ENCODE results near the gene DOK5. TPM values are rescaled to one million over a fixed set of nuclear protein-coding genes. Genes with fewer than 3 reads are reported as not detected.

The DOK5 gene
- total RNA-seq, 2 donors from 2014 or later = 0.14 to 1.2 TPM

- H3K36me3 ChIP-seq = no peaks in the 10 kb centered on the region
- no peaks in the 10 kb centered on the region for H3K27me3 ChIP-seq (replicated peaks; ENCODE audit: insufficient read depth)
- intact Hi-C loops (cut with DNase I) = no loop called here
- TF ChIP-seq CTCF (IDR thresholded peaks at IDR 0.05) = no peak
- no peak for TF ChIP-seq POLR2AphosphoS5 (IDR thresholded peaks at IDR 0.05)
- TF ChIP-seq POLR2A (IDR thresholded peaks at IDR 0.05) = no peak
- 68% methylated on average over 4 of the region's 4 CpGs for WGBS
- no peaks in the 10 kb centered on the region for H3K9me3 ChIP-seq
- H3K4me3 ChIP-seq = no peak overlapping the region
- no peak overlapping the region for H3K27ac ChIP-seq
- DNase-seq (ENCODE audit: low spot score) = no peak
- H3K4me1 ChIP-seq (replicated peaks) = no peaks in the 10 kb centered on the region
Measured at GRCh38 chr20:54692168-54692887, 216.9 kb downstream of the DOK5 start.

- Histone ChIP-seq H3K4me3 (no peak overlapping the region), H3K27ac (no peak overlapping the region), H3K4me1 (replicated peaks) (no peaks in the 10 kb centered on the region), H3K36me3 (no peaks in the 10 kb centered on the region), H3K9me3 (no peaks in the 10 kb centered on the region), H3K27me3 (replicated peaks; ENCODE audit: insufficient read depth) (no peaks in the 10 kb centered on the region)
- DNase-seq (ENCODE audit: low spot score) = no peak
- WGBS = 94% methylated on average over 3 of the region's 3 CpGs
- intact Hi-C loops (cut with DNase I) = no loop called here
- no peak for TF ChIP-seq POLR2A (IDR thresholded peaks at IDR 0.05)
- TF ChIP-seq POLR2AphosphoS5 (IDR thresholded peaks at IDR 0.05) = no peak
- no peak for TF ChIP-seq CTCF (IDR thresholded peaks at IDR 0.05)
Measured at GRCh38 chr20:54694516-54694915, 219.1 kb downstream of the DOK5 start.

- WGBS = 88% methylated on average over 1 of the region's 1 CpG
- intact Hi-C loops (cut with DNase I) = no loop called here
- TF ChIP-seq POLR2A (IDR thresholded peaks at IDR 0.05) (no peak), POLR2AphosphoS5 (IDR thresholded peaks at IDR 0.05) (no peak), CTCF (IDR thresholded peaks at IDR 0.05) (no peak)
- H3K4me3 ChIP-seq = no peak overlapping the region
- H3K27ac ChIP-seq = no peak overlapping the region
- no peak for DNase-seq (ENCODE audit: low spot score)
- H3K9me3 ChIP-seq = no peaks in the 10 kb centered on the region
- H3K36me3 ChIP-seq = no peaks in the 10 kb centered on the region
- H3K27me3 ChIP-seq (replicated peaks; ENCODE audit: insufficient read depth) = no peaks in the 10 kb centered on the region
- H3K4me1 ChIP-seq (replicated peaks) = no peaks in the 10 kb centered on the region
Measured at GRCh38 chr20:54698373-54698772, 223.0 kb downstream of the DOK5 start.

All from prostate gland (tissue), 2 donors.